ENCODE data around the gene CCSER2.
"Not testable (repeated sequence)": the region's sequence is repeated elsewhere in the genome, so short reads cannot be mapped to it uniquely, and the experiment has no call there.

The CCSER2 gene

GRCh38 chr10:84460520-84460919 lies 132.1 kb downstream of the CCSER2 start:
- DNase-seq, result no peak

- DNase-seq, result no peak
Measured at GRCh38 chr10:84469470-84469869, 141.1 kb downstream of the CCSER2 start.

- DNase-seq, result no peak
Measured at GRCh38 chr10:84473136-84473535, 144.7 kb downstream of the CCSER2 start.

GRCh38 chr10:84477398-84478128 lies 149.2 kb downstream of the CCSER2 start:
- DNase-seq, result no peak

- DNase-seq, result no peak
Measured at GRCh38 chr10:84478151-84478550, 149.8 kb downstream of the CCSER2 start.

GRCh38 chr10:84478679-84479078 lies 150.3 kb downstream of the CCSER2 start:
- no peak for DNase-seq

- no peak for DNase-seq
Measured at GRCh38 chr10:84484541-84484940, 156.2 kb downstream of the CCSER2 start.

- DNase-seq, result no peak
Measured at GRCh38 chr10:84493361-84493760, 165.0 kb downstream of the CCSER2 start.

GRCh38 chr10:84493951-84494848 lies 165.8 kb downstream of the CCSER2 start:
- no peak for DNase-seq

GRCh38 chr10:84494849-84495180 lies 166.4 kb downstream of the CCSER2 start:
- DNase-seq, result no peak

- DNase-seq, result no peak
Measured at GRCh38 chr10:84497978-84498377, 169.6 kb downstream of the CCSER2 start.

- DNase-seq, result not testable (repeated sequence)
Measured at GRCh38 chr10:84499039-84499438, 170.7 kb downstream of the CCSER2 start.

- DNase-seq, result no peak
Measured at GRCh38 chr10:84499846-84500245, 171.5 kb downstream of the CCSER2 start.

- no peak for DNase-seq
Measured at GRCh38 chr10:84510121-84510520, 181.7 kb downstream of the CCSER2 start.

GRCh38 chr10:84511106-84511505 lies 182.7 kb downstream of the CCSER2 start:
- no peak for DNase-seq

GRCh38 chr10:84511709-84512285 lies 183.4 kb downstream of the CCSER2 start:
- DNase-seq, result no peak

- no peak for DNase-seq
Measured at GRCh38 chr10:84517554-84517953, 189.2 kb downstream of the CCSER2 start.

- DNase-seq, result no peak
Measured at GRCh38 chr10:84519235-84519634, 190.8 kb downstream of the CCSER2 start.

GRCh38 chr10:84521013-84521412 lies 192.6 kb downstream of the CCSER2 start:
- no peak for DNase-seq

GRCh38 chr10:84521468-84521867 lies 193.1 kb downstream of the CCSER2 start:
- DNase-seq, result no peak

- DNase-seq, result no peak
Measured at GRCh38 chr10:84522612-84523462, 194.4 kb downstream of the CCSER2 start.

GRCh38 chr10:84523526-84523925 lies 195.1 kb downstream of the CCSER2 start:
- DNase-seq, result no peak

- DNase-seq, result no peak
Measured at GRCh38 chr10:84524435-84524834, 196.0 kb downstream of the CCSER2 start.
